ENCODE results near the gene ADAMTSL3.

DNA sequence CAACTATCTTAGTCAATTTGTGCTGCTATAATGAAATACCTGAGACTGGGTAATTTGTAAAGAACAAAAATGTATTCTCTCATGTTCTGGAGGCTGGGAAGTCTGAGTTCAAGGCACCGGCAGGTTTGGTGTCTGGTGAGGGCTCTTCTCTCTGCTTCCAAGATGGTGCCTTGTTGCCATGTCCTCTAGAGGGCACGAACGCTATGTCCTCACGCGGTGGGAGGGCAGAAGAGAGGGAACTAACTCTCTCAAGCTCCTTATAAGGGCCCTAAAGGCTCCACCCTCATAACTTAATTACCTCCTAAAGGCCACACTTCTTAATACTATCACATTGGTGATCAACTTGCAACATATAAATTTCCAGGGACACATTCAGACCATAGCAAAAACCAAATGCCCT lies 108.4 kb downstream of the ADAMTSL3 start:
- TF ChIP-seq, protein P1, sequence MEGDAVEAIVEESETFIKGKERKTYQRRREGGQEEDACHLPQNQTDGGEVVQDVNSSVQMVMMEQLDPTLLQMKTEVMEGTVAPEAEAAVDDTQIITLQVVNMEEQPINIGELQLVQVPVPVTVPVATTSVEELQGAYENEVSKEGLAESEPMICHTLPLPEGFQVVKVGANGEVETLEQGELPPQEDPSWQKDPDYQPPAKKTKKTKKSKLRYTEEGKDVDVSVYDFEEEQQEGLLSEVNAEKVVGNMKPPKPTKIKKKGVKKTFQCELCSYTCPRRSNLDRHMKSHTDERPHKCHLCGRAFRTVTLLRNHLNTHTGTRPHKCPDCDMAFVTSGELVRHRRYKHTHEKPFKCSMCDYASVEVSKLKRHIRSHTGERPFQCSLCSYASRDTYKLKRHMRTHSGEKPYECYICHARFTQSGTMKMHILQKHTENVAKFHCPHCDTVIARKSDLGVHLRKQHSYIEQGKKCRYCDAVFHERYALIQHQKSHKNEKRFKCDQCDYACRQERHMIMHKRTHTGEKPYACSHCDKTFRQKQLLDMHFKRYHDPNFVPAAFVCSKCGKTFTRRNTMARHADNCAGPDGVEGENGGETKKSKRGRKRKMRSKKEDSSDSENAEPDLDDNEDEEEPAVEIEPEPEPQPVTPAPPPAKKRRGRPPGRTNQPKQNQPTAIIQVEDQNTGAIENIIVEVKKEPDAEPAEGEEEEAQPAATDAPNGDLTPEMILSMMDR (IDR thresholded peaks at IDR 0.05) = no peak
- TF ChIP-seq POLR2AphosphoS5 (IDR thresholded peaks at IDR 0.05) = no peak

Data from suprapubic skin (tissue), 3 donors.